Stomach smooth muscle (tissue), 2 donors: Measurements from ENCODE around the gene NUBPL.
"Not testable (repeated sequence)": the region's sequence is repeated elsewhere in the genome, so short reads cannot be mapped to it uniquely, and the experiment has no call there.

Experiments used
- H3K27ac ChIP-seq: one replicate; pipeline ENCODE4 v1.7.0; 2013; ENCODE audit warnings: mild to moderate bottlenecking, low read length, inconsistent platforms
- H3K27me3 ChIP-seq, 2 donors: one replicate each; pipeline ENCODE4 v1.7.0; 2013; ENCODE audit warnings: low read length in 2 of 2; ENCODE audit not compliant: insufficient read depth in 2 of 2, control insufficient read depth in 1 of 2
- H3K36me3 ChIP-seq, 2 donors: one replicate each; pipeline ENCODE4 v1.7.0; 2013; ENCODE audit warnings: low read length in 2 of 2; ENCODE audit not compliant: control insufficient read depth in 2 of 2, insufficient read depth in 2 of 2
- H3K4me1 ChIP-seq: one replicate; pipeline ENCODE4 v1.7.0; 2013; ENCODE audit warnings: low read length; ENCODE audit not compliant: control insufficient read depth, insufficient read depth
- H3K4me3 ChIP-seq, 2 donors: one replicate each; pipeline ENCODE4 v1.7.0; 2013; ENCODE audit warnings: low read length in 2 of 2
- H3K9ac ChIP-seq, 2 donors: one replicate each; pipeline ENCODE4 v1.7.0; 2013; ENCODE audit warnings: low read length in 2 of 2, mild to moderate bottlenecking in 1 of 2
- H3K9me3 ChIP-seq, 2 donors: one replicate each; pipeline ENCODE4 v1.7.0; 2013; ENCODE audit warnings: low read length in 2 of 2; ENCODE audit not compliant: control insufficient read depth in 2 of 2
- donor health status: healthy.
- donor health status: Pancreatic carcinoma.

The NUBPL gene

DNA sequence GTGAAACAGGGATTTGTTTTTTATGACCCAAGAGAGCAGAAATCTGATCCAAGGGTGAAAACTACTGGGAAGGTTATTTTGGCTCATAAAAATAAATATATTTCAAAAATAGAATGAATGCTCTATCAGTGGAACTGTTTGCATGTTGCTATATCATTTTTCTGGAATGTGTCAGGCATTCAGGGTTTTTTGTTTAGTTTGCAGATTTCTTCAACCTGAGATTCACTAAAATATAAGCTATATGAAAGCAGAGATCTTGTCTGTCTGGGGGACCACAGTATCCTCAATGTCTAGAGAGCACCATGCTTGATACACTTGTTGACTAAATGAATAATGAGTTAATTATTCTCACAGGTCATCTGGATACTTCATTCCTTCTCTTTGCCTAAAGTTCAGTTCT is 165.1 kb downstream of the NUBPL start:
- Histone ChIP-seq H3K4me3 (no peak overlapping the region), H3K36me3 (no peaks in the 10 kb centered on the region), H3K27ac (no peak overlapping the region), H3K9me3 (no peaks in the 10 kb centered on the region), H3K4me1 (no peaks in the 10 kb centered on the region), H3K27me3 (no peaks in the 10 kb centered on the region), H3K9ac (no peak overlapping the region)

DNA sequence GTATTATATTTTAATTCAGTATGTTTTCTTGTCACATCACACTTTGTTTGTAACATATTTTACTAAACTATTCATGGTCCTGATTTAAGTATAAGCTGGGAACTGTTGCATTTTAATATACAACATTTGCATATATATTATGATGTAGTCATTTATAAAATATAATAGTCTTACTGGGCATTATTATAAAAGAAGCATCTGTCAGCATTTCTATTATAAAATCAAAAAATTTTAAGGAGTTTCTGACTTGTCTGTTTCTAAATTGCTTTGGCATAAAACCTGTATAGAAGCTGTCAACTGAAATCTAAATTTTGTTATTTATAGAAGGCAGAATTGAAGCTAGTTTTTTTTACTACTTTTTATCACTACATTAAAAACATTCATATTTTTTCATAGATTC is 166.6 kb downstream of the NUBPL start:
- H3K27ac ChIP-seq: no peak overlapping the region
- H3K36me3 ChIP-seq: no peaks in the 10 kb centered on the region
- H3K27me3 ChIP-seq: no peaks in the 10 kb centered on the region
- H3K9me3 ChIP-seq: no peaks in the 10 kb centered on the region
- no peaks in the 10 kb centered on the region for H3K4me1 ChIP-seq
- no peak overlapping the region for H3K9ac ChIP-seq
- no peak overlapping the region for H3K4me3 ChIP-seq

DNA sequence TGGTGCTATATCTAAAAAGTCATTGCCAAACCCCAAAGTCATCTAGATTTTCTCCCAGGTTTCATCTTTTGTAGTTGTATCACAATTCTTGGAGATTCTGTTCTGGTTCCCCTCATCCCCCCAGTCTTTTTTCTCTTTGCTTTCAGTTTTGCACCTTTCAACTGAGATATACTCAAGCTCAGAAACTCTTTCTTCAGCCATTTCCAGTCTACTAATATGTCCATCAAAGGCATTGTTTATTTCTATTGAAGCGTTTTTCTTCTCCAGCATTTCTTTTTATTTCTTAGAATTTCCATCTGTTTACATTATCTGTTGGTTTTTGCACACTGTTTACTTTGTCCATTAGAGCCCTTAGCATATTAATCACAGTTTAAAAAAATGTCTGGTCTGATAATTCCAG is 179.5 kb downstream of the NUBPL start:
- Histone ChIP-seq H3K27ac (no peak overlapping the region), H3K9me3 (peaks cover 0 to 5% of the 10 kb centered on the region in 2 donors), H3K9ac (no peak overlapping the region), H3K36me3 (no peaks in the 10 kb centered on the region), H3K4me1 (no peaks in the 10 kb centered on the region), H3K4me3 (no peak overlapping the region), H3K27me3 (no peaks in the 10 kb centered on the region)

DNA sequence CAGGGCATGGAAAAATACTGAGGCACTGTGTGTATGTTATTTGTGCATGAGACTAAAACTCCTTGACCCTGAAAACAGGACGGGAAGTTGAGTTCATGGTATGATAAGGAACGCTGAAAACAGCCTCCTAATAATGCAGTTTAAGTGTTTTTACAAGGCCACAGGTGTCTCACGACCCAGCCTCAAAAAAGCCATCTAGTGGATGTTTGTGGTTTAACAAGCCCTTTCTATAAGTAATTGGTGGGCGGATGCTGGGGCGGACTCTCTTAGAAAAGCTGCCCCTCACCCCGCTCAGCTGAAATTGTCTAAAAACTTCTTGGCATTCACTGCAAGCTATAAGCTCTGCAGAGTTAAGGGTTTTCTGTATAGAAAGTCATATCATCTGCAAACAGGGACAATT is 184.5 kb downstream of the NUBPL start:
- H3K36me3 ChIP-seq: no peaks in the 10 kb centered on the region
- H3K4me1 ChIP-seq: no peaks in the 10 kb centered on the region
- peaks cover 0 to 26% of the 10 kb centered on the region in 2 donors for H3K9me3 ChIP-seq
- no peak overlapping the region for H3K9ac ChIP-seq
- no peak overlapping the region for H3K27ac ChIP-seq
- H3K27me3 ChIP-seq: no peaks in the 10 kb centered on the region
- H3K4me3 ChIP-seq: no peak overlapping the region

DNA sequence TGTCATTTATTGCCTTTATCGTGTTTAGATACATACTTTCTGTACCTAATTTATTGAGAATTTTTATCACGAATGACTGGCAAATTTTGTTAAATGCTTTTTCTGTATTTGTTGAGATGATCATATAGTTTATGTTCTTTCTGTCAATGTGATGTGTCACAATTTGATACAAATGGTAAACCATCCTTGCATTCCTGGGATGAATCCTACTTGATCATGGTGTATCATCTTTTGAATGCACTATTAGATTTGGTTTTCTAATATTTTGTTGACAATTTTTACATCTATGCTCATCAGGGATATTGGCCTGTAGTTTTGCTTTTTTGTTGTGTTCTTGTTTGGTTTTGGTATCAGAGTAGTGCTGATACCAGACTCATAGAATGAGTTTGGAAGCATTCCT is 185.1 kb downstream of the NUBPL start:
- Histone ChIP-seq H3K9ac (no peak overlapping the region), H3K4me1 (no peaks in the 10 kb centered on the region), H3K27ac (no peak overlapping the region), H3K36me3 (no peaks in the 10 kb centered on the region), H3K4me3 (no peak overlapping the region), H3K9me3 (peaks cover 0 to 26% of the 10 kb centered on the region in 2 donors), H3K27me3 (no peaks in the 10 kb centered on the region)

DNA sequence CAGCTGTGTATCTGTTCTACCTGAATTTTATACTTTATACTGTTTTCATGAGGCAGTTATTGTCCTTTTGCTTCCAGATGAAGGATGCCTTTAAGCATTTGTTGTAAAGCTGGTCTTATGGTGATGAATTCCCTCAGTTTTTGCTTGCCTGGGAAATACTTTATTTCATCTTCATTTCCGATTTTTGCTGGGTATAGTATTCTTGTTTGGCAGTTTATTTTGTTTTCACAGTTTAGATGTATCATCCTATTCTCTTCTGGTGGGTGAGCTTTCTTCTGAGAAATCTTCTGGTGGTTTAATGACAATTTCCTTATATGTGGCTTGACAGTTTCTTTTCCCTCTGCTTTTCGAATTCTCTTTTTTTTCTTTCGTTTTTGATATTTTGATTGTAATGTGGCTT is 188.1 kb downstream of the NUBPL start:
- peaks cover 0 to 26% of the 10 kb centered on the region in 2 donors for H3K9me3 ChIP-seq
- H3K9ac ChIP-seq: no peak overlapping the region
- no peak overlapping the region for H3K27ac ChIP-seq
- no peaks in the 10 kb centered on the region for H3K27me3 ChIP-seq
- H3K4me3 ChIP-seq: no peak overlapping the region
- no peaks in the 10 kb centered on the region for H3K36me3 ChIP-seq
- no peaks in the 10 kb centered on the region for H3K4me1 ChIP-seq

DNA sequence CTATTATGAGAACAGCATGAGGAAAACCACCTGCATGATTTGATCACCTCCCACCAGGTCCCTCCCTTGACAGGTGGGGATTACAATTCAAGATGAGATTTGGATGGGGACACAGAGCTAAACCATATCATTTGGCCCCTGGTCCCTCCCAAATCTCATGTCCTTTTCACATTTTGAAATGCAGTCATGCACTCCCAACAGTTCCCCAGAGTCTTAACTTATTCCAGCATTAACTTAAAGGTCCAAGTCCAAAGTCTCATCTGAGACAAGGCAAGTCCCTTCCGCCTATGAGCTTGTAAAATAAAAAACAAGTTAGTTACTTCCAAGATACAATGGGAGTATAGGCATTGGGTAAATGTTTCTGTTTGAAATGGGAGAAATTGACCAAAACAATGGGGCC is 189.8 kb downstream of the NUBPL start:
- H3K9me3 ChIP-seq: peaks cover 0 to 17% of the 10 kb centered on the region in 2 donors
- not testable (repeated sequence) for H3K27ac ChIP-seq, H3K9ac ChIP-seq, H3K4me1 ChIP-seq, H3K4me3 ChIP-seq, H3K36me3 ChIP-seq, H3K27me3 ChIP-seq

DNA sequence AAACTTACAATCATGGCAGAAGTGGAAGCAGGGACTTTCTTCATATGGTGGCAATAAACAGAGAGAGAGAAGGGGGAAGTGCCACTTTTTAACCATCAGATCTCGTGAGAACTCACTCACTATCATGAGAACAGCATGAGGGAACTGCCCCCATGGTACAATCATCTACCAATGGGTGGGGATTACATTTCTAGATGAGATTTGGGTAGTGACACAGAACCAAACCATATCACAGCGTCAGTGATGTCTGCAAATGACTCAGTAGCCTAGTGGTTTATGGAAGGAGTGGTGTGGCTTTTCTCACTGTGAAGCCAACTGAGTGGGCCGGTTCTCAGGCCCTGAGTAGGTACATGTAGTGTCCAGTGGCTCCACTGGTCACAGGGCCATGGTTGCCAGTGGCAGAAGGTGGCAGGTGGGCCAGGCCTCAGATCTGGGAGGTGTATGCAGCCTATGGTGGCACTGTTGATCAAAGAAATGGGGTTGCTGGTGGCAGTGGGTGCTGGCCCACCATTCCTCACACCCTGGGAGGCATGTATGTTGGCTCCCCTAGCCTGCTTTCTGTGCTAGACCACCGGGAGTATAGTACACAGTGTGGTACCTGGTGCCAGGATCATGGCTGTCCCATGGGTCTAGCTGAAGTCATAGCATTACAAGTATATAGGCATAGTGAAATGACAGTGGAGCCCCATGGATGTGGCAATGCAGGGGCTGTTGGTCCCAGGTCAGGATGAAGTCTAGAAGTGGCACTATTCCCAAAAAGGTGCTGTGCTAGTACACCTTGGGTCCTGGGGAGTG is 191.9 kb downstream of the NUBPL start:
- Histone ChIP-seq H3K4me1 (no peaks in the 10 kb centered on the region), H3K27ac (no peak overlapping the region), H3K36me3 (no peaks in the 10 kb centered on the region), H3K9me3 (peaks cover 0 to 12% of the 10 kb centered on the region in 2 donors), H3K27me3 (no peaks in the 10 kb centered on the region), H3K9ac (no peak overlapping the region), H3K4me3 (no peak overlapping the region)

DNA sequence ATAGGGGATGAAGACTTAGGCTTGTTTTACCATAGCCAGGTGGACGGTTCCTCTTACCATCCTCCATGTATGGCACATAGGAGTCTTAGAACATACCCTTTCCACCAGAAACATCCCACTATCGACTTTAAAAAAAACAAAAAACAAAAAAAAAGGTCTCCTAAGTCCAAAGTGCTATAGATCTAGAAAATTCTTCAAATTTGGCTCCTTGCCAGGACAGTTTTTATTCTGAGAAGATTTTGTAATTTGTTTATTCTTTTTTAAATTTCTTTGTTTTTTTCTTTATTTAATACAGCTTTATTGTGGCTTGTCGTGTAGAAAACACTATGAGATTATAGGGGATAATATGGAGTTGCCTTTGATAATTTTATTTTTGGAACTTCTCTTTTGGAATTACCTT is 197.7 kb downstream of the NUBPL start:
- Histone ChIP-seq H3K27me3 (no peaks in the 10 kb centered on the region), H3K4me3 (no peak overlapping the region), H3K27ac (no peak overlapping the region), H3K9ac (no peak overlapping the region), H3K36me3 (no peaks in the 10 kb centered on the region), H3K4me1 (no peaks in the 10 kb centered on the region), H3K9me3 (no peaks in the 10 kb centered on the region)

DNA sequence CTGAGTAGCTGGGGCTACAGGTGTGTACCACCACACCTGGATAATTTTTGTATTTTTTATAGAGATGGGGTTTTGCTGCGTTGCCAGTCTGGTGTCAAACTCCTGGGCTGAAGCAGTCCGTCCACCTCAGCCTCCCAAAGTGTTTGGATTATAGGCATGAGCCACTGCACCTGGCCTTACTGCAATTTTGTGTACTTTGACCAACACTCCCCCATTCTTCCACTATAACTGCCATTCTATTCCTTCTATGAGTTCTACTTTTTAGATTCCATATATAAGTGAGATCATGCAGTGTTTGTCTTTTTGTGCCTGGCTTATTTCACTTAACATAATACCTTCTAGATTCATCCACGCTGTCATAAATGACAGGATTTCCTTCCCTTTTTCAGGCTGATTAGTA is 199.1 kb downstream of the NUBPL start:
- Histone ChIP-seq H3K4me3 (no peak overlapping the region), H3K27ac (no peak overlapping the region), H3K27me3 (no peaks in the 10 kb centered on the region), H3K9ac (no peak overlapping the region), H3K9me3 (no peaks in the 10 kb centered on the region), H3K4me1 (no peaks in the 10 kb centered on the region), H3K36me3 (no peaks in the 10 kb centered on the region)

DNA sequence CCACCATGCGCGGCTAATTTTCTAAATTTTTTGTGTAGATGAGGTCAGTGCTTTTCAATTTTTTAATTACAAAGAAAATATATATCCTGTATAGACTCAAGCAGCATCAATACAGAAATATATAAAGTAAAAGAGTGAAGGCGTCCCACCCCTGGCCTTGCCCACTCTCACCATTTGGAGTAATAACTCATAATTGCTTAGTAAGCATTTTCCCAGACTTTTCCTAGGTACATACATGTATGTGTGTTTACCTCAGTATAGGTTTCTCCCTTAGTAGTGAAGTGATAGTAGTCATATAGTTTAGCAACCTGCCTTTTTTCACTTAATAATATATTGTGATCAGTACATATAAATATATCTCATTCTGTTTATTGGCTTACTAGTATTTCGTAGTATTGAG is 200.1 kb downstream of the NUBPL start:
- Histone ChIP-seq H3K9me3 (no peaks in the 10 kb centered on the region), H3K36me3 (no peaks in the 10 kb centered on the region), H3K9ac (no peak overlapping the region), H3K4me3 (no peak overlapping the region), H3K27ac (no peak overlapping the region), H3K4me1 (no peaks in the 10 kb centered on the region), H3K27me3 (no peaks in the 10 kb centered on the region)
